Spleen (tissue), 7 donors: ENCODE data around the gene SPECC1.

Experiments
- CTCF ChIP-seq, 11 experiments: fragments of 200-600 bp in 7 of 11; fragments of 450-650 bp in 4 of 11; sonication (generic) in 4 of 11; IDR thresholded peaks in 8 of 11; conservative IDR thresholded peaks in 3 of 11; 1 replicate in 7 of 11; 2 replicates in 4 of 11; pipeline versions ENCODE4 v1.4.0 to v1.8.0; 2016 to 2021; ENCODE audit warnings: antibody characterized with exemption in 11 of 11, inconsistent platforms in 4 of 11, mild to moderate bottlenecking in 1 of 11
- POLR2AphosphoS5 ChIP-seq, 3 donors: sonication (generic); formaldehyde crosslinking; IDR thresholded peaks; one replicate each; pipeline ENCODE4 v1.5.1; 2017; ENCODE audit warnings: antibody characterized with exemption in 3 of 3
- donor health status: DM: no; HTN: no; CAD: no; lungs with moderate emphysema.
- donor health status: DM: no; HTN: no; CAD: no.
- donor health status: DM: no; HTN: no; CAD: no.

- TF ChIP-seq CTCF (IDR thresholded peaks at IDR 0.05 in 8 of 11, conservative IDR thresholded peaks at IDR 0.05 in 3 of 11) (peak; percentile 55 to 85 (median 75)), POLR2AphosphoS5 (IDR thresholded peaks at IDR 0.05) (peak; percentile 24 to 54 (median 47))
These were observed 217.8 kb downstream of the SPECC1 start for GRCh38 chr17:20226814-20227482.
